Activated effector memory CD4-positive, alpha-beta T cell treated with Interleukin-2 at 50 U/mL for 16 hours (primary cell): Measurements from ENCODE around the gene KSR2.

ENCODE experiments used
- DNase-seq: peaks from one replicate; pipeline ENCODE4 v3.0.0-alpha.2; 2020

The KSR2 gene

DNA sequence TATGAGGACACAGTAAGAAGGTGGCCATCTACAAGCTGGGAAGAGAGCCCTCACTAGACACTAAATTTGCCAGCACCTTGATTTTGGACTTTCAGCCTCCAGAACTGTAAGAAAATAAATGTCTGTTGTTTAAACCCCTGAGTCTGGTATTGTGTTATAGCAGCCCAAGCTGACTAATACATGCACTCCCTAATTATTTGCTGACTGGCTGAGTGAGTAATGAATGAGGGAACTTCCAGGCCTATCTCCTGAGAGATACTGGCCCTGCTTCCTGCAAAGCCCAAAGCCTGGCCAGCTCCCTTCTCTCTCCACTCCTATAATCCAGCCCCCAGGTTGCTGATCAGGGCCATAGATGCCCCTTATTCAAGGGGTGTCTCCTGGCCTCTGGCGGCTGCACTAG, 487.3 kb downstream of the KSR2 start:
- DNase-seq: no peak

DNA sequence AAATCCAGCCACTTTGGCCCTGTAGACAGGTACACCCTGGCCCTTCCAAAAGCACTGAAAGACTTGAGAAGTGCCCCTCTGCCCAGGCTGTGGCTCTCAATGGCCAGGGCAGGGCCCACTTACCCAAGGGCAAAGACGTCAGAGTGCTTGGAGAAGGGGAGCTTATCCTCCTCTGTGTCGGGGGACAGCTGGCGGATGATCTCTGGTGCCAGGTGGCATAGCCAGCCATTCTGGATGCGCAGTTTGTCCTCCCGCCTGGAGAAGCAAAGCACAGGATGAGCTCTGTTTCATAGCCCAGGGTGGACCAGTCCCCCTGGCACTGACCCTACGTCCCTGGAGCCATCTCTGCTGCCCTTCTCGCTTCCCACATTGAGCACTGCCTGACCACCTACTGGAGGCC, 492.4 kb downstream of the KSR2 start:
- DNase-seq: no peak

DNA sequence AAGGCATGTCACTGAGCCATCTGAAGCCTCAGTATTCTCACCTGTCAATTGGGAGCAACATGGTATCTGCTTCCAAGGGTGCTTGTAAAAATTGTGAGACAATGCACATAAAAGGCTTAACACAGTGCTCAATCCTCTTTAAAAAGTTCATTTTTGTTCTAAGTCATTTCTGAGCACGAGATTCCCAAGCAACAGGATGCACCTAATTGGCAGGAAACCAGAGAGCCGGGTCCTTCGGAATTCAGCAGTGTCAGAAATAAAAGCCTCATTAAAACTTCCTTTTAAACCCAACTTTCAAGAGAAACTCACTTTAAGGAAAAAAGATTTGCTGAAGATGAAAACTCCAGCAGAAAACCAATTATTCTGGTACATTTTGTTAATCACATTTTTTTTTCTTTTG, 494.9 kb downstream of the KSR2 start:
- DNase-seq: no peak

GRCh38 chr12:117472983-117473382, 495.8 kb downstream of the KSR2 start:
- no peak for DNase-seq

- no peak for DNase-seq
These were observed 498.0 kb downstream of the KSR2 start for GRCh38 chr12:117470804-117471203.

DNA sequence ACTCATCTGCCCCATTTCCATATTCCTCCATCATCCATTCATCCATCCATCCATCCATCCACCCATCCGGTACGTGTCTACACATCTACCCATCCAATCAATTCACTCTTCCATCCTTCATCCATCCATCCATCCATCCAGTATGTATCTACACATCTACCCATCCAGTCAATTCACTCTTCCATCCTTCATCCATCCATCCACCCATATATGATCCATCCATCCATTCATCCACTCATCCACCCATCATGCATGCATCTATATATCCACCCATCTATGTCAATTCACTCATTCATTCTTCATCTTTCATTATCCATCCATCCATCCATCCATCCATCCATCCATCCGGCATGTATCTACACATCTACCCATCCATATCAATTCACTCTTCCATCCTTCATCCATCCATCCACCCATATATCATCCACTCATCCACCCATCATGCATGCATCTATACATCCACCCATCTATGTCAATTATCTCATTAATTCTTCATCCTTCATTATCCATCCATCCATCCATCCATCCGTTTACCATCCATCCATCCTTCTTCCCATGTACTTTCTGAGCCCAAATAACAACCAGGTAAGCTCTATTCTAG, 498.8 kb downstream of the KSR2 start:
- DNase-seq: no peak

- DNase-seq: no peak
These were observed 500.8 kb downstream of the KSR2 start for GRCh38 chr12:117468016-117468415.

GRCh38 chr12:117467588-117467987, 501.2 kb downstream of the KSR2 start:
- DNase-seq: no peak

DNA sequence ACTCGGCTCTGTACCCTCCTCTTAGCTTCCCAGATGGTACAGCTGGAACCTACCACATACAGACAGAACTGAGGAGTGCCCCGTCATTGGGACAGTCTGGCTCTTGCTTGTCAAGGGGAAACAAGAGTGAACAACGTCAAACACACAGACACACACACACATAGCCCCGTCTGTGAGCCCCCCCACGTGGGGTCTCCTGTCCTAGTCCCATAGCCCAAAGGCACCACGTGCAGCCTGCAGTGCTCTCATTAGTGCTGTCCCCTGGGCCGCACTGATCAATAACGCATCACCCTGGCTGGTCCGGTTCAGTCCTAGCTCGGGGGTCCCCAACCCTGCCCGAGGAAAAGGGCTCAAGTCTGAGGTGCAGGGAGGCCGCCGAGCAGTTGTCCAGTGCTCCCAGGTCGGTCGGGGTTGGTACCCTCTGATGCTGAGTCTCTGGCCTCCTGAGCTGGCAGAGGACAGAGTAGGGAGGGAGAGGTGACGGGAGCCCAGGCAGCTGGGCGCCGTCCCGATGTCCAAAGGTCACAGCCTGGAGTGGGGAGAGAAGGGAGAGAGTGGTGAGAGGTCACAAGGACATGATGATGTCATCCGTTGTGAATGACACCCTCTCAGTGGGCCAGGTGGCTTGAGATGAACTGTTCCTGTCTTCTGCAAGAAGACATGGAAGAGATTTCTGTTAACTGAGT, 502.0 kb downstream of the KSR2 start:
- no peak for DNase-seq

GRCh38 chr12:117461732-117462131, 507.1 kb downstream of the KSR2 start:
- DNase-seq: no peak

DNA sequence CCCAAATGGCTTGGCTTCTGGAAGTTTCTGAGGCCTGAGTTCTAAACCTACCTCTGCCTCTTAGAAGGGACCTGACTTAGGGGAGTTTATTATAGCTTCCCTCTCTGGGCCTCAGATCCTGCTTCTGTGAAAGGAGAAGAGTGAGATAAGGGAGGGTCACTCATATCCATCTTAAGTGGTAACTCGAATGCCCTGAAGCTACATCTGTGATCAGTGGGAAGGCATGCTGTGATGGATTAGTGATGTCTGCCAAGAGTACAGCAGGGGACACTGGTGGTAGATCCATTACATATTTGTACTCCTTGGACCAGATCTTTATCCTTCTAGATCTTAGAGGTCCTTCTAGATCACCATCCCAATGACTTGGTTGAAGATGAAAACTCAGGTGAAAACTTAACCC, 509.6 kb downstream of the KSR2 start:
- no peak for DNase-seq

DNA sequence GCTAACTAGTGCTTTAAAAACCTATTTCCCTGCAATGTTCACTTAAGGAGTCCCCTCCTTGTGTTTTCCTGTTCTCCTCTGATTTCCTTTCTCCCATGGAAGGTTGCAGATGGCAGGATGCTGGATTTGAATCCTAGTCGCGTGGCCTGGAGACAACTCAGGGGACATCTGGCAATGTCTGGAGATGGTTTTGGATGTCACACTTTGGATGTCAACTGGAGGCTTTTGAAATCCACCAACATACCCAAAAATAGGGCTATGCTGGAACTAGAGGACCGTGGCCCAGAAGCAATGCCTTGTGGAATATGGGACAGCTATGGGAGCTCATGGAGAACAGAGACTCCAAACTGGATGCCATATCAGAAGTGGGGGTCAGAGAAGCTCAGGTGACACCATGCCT, 511.6 kb downstream of the KSR2 start:
- DNase-seq: no peak

- DNase-seq: no peak
These were observed 512.7 kb downstream of the KSR2 start for GRCh38 chr12:117456076-117456475.

- no peak for DNase-seq
These were observed 514.8 kb downstream of the KSR2 start for GRCh38 chr12:117453961-117454360.

DNA sequence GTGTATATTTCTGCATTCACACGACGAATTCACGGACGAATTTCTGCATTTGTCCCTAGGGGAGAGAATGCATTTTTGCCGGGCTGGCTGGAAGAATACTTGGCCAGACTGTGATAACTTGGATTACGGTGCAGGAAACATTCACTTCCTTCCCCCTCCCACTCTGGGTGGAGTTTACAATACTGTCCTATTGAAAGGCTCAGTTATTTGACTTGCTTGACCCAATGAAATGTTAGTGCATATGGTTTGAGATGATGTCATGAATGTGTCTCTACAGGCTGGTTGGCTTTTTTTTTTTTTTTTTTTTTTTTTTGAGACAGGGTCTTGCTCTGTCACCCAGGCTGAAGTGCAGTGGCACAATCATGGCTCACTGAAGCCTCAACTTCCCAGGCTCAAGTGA, 516.7 kb downstream of the KSR2 start:
- no peak for DNase-seq

- no peak for DNase-seq
These were observed 518.6 kb downstream of the KSR2 start for GRCh38 chr12:117450209-117450608.

DNA sequence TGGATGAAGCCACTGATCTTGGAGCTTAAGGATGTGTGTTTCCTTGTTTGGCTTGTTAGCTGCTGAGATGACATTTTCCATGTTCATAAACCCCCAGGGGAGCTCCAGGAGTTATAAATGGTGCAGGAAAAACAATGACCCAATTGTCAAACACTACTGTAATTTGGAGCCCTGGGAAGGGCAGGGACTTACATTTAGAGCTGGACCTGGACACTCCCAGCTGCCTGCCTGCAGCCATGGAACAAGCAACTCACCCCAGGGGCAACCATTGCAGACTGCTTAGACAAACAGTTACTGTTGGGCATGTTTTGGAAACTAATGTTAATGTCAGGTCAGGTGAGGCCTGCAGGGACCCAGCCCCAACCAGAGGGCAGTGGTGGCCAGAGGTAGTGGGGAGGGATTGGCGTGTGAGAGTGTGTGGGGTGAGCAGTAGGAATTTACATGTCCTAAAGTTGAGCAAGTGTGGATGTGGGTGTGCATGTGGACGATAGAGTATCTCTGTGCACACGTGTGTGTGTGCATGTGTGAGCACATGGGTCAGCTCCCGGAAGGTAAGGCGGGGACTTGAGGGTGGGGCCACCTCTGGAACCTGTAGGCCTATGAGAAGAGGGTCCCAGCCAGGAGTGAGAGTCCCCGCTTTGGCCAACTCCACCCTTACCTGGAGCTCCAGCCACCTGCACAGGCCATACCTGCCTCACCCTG, 521.0 kb downstream of the KSR2 start:
- no peak for DNase-seq

GRCh38 chr12:117444781-117445180, 524.0 kb downstream of the KSR2 start:
- no peak for DNase-seq

DNA sequence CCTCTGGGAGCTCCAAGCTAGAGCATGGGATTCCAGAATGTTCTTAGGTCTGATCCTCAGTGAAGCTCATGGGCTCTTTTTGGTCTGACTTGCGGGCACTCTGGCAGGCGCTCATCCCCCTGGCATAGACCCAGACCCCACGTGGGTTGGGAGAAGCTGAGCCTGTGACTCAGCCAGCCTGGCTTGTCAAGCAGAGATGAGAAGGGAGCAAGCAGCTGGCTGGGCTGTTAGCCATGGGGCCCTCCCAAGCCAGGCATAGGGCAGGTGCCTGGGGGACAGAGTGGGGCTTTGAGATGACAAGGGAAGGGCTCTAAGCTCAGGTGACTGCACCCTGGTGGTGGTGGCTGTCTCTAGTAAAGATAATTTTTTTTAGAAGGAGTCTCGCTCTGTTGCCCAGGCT, 527.0 kb downstream of the KSR2 start:
- no peak for DNase-seq

DNA sequence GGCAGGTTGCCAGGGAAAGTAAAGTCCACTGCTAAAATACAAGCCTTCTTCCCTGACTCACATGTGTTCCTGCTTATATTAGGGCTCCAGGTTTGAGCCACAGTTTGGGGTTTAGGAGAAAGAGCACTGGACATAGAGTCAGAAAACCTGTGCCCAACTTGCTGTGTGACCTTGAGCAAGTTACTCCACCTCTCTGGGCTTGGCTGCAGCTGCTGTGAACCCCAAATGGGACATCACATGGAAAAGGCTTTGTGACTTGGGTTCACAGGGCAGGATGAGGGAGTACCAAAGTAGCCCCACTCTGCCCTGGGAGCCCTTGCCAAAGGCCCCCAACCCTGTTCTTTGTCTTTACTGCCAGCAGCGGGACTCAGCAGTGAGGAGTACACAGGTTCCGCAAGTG, 528.4 kb downstream of the KSR2 start:
- DNase-seq: no peak

DNA sequence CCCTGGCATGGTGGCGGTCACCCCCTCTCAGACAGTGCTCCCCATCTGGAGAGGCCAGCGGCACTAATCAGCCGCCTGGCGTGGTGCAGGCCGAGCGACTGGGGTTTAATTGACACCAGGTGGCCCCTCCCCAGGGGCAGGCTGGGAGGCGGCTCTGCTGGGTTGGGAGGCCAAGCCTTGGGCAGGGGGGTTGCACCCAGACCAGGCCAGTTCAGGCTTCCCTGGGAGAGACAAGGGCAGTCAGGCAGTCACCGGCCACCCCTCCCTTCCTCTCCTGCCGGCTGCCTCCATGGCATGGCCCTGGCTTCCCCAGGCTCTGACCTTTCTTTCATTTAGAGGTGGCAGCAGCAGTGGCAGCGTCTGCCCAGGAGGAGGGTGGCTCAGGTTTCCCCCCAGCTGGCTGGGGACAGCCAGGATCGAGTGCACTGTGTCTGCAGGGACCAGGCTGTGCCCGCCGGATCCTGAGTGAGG, 529.2 kb downstream of the KSR2 start:
- no peak for DNase-seq

- no peak for DNase-seq
These were observed 530.0 kb downstream of the KSR2 start for GRCh38 chr12:117438809-117439208.

DNA sequence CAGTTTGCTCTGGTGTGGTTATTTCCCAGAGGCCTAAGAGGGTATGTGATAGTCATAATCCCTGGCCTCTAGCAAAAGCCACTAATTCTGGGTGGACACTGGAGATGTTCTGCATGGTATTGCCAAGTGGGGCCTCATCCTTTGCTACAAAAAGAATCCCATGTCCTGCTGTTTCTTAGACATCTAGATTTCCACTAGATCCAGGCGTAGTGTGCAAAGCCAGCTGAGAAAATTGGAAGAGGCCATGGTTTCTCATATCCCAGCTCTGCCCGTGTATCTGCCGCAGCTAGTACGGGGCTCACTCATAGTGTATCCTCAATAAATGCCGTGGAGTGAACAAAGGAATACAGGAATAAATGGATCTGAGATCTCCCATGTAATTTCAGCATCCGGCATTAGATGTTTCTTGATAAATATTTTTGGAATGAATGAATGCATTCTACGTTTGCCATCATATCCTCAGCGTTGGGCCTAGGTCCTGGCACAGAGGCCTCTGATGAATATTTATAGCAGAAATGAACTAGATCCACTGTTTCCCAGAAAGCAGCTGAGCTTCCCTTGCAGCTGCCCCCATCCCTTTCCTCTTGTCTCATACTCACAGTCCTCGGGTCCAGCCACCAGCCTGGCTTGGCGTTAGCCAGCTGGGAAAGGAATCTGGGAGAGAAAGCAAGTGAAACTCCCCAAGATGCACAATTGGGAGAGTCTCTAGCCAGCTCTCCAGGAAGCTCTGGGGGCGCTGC, 531.1 kb downstream of the KSR2 start:
- DNase-seq: no peak

- DNase-seq: no peak
These were observed 534.9 kb downstream of the KSR2 start for GRCh38 chr12:117433878-117434277.
